NCI-H2081 treated with DMSO at 0.1 percent for 48 hours (cell line): ENCODE results near the gene TMEM178A.

Source experiments
- DNase-seq: peaks from one replicate; lab custom pipeline; 2025; lab: John Stamatoyannopoulos, UW

The TMEM178A gene

GRCh38 chr2:39679805-39680204, 14.1 kb downstream of the TMEM178A start:
- DNase-seq: no peak

- DNase-seq: no peak
These were observed 16.5 kb downstream of the TMEM178A start for GRCh38 chr2:39682066-39682692.

- DNase-seq: no peak
These were observed 17.4 kb downstream of the TMEM178A start for GRCh38 chr2:39683022-39683699.

GRCh38 chr2:39684464-39684863, 18.7 kb downstream of the TMEM178A start:
- no peak for DNase-seq

GRCh38 chr2:39685126-39685525, 19.4 kb downstream of the TMEM178A start:
- DNase-seq: no peak

- no peak for DNase-seq
These were observed 20.7 kb downstream of the TMEM178A start for GRCh38 chr2:39686456-39686855.

- DNase-seq: no peak
These were observed 22.5 kb downstream of the TMEM178A start for GRCh38 chr2:39688181-39688580.

- peak; percentile 23 for DNase-seq
These were observed 23.6 kb downstream of the TMEM178A start for GRCh38 chr2:39689272-39689841.

- no peak for DNase-seq
These were observed 24.2 kb downstream of the TMEM178A start for GRCh38 chr2:39689876-39690275.

- no peak for DNase-seq
These were observed 27.5 kb downstream of the TMEM178A start for GRCh38 chr2:39693245-39693644.

GRCh38 chr2:39696101-39696553, 30.4 kb downstream of the TMEM178A start:
- DNase-seq: peak; percentile 26

GRCh38 chr2:39696838-39697237, 31.1 kb downstream of the TMEM178A start:
- peak; percentile 44 for DNase-seq

GRCh38 chr2:39697454-39697853, 31.7 kb downstream of the TMEM178A start:
- no peak for DNase-seq

GRCh38 chr2:39701137-39701536, 35.4 kb downstream of the TMEM178A start:
- DNase-seq: no peak

GRCh38 chr2:39703181-39703872, 37.6 kb downstream of the TMEM178A start:
- no peak for DNase-seq

- peak; percentile 48 for DNase-seq
These were observed 38.8 kb downstream of the TMEM178A start for GRCh38 chr2:39704540-39704939.

- DNase-seq: no peak
These were observed 39.9 kb downstream of the TMEM178A start for GRCh38 chr2:39705638-39706037.

GRCh38 chr2:39706312-39706711, 40.6 kb downstream of the TMEM178A start:
- no peak for DNase-seq

- no peak for DNase-seq
These were observed 41.2 kb downstream of the TMEM178A start for GRCh38 chr2:39706945-39707344.

- no peak for DNase-seq
These were observed 42.3 kb downstream of the TMEM178A start for GRCh38 chr2:39708003-39708402.

- no peak for DNase-seq
These were observed 45.1 kb downstream of the TMEM178A start for GRCh38 chr2:39710807-39711206.

GRCh38 chr2:39712953-39713352, 47.2 kb downstream of the TMEM178A start:
- no peak for DNase-seq

GRCh38 chr2:39715095-39715494, 49.4 kb downstream of the TMEM178A start:
- DNase-seq: no peak
